ENCODE measurements around the gene MROH2A.
"Not testable (repeated sequence)": the region's sequence is repeated elsewhere in the genome, so short reads cannot be mapped to it uniquely, and the experiment has no call there.

Gene MROH2A

GRCh38 chr2:233849607-233850271 lies 71.6 kb downstream of the MROH2A start:
- FAIRE-seq, result no peak
- no peak for DNase-seq (ENCODE audit: extremely low spot score, insufficient read length, low read depth)

GRCh38 chr2:233850745-233851144 lies 72.6 kb downstream of the MROH2A start:
- FAIRE-seq (no peak), DNase-seq (ENCODE audit: extremely low spot score, insufficient read length, low read depth) (no peak)

DNA sequence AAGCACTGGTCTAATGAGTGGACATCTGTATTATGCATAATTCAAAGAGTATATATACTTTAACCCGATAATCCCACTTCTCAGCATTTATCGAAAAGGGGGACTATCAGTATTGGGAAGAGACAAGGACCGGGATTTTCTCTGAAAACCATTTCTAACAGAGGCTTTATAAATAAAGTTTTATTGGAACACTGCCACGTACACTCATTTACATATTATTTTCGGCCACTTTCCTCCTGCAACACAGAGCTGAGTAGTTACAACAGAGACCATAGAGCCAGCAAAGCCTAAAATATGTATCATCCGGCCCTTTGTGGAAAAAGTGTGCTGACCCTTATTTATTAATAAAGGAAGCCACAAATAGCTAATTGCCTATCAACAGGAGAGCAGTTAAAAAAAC lies 73.0 kb downstream of the MROH2A start:
- DNase-seq (ENCODE audit: extremely low spot score, insufficient read length, low read depth) (no peak), FAIRE-seq (no peak)

- FAIRE-seq (no peak), DNase-seq (ENCODE audit: extremely low spot score, insufficient read length, low read depth) (no peak)
These were observed 73.9 kb downstream of the MROH2A start for GRCh38 chr2:233852056-233852455.

- no peak for DNase-seq (ENCODE audit: extremely low spot score, insufficient read length, low read depth)
- no peak for FAIRE-seq
These were observed 75.2 kb downstream of the MROH2A start for GRCh38 chr2:233853353-233853752.

GRCh38 chr2:233853883-233854240 lies 75.7 kb downstream of the MROH2A start:
- no peak for DNase-seq (ENCODE audit: extremely low spot score, insufficient read length, low read depth)
- no peak for FAIRE-seq

- peak; percentile 98 for DNase-seq (ENCODE audit: extremely low spot score, insufficient read length, low read depth)
- FAIRE-seq, result peak; percentile 98
These were observed 76.3 kb downstream of the MROH2A start, which contains the start of gene HJURP for GRCh38 chr2:233854241-233854981. Gene HJURP (minus strand): TSS chr2:233854535. CDS start chr2:233854500, 35 bp downstream.

DNA sequence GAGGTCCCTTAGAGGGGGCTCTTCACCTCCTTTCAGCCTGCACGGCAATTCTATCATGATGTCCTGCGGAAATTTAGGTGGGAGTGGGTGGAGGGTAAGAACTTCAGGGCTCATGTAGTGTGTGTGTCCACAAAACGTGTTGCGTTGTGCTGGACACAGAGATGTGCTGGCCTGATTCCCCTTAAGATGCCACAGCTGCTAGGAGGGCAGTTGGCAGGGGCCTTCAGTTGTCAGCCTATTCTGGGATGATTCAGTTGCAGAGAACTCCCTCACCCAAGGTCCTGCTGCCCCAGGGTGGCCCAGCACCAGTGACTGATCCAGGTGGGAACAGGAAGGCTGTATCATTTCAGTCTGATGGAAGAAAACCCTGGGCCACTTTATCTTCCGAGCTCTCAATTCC lies 77.2 kb downstream of the MROH2A start:
- FAIRE-seq (no peak), DNase-seq (ENCODE audit: extremely low spot score, insufficient read length, low read depth) (no peak)

DNA sequence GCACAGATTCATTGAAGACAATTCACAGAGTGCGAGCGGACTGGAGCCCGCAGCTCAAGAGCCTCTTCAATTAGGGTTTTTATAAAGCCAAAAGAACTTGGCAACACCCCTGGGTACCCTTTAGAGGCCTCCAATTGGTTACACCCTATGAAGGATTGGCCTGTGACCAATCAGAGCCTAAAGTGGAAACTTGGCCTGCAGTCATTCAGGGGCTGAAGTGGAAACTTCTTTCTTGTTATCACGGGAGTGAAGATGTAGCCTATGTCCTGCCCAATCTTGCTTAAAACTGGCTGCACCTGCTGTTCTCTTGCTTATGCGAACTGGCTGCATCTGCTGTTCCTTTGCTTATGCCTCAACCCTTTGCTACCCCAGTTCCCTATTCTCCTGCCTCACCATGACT lies 78.1 kb downstream of the MROH2A start:
- FAIRE-seq (no peak), DNase-seq (ENCODE audit: extremely low spot score, insufficient read length, low read depth) (no peak)

DNA sequence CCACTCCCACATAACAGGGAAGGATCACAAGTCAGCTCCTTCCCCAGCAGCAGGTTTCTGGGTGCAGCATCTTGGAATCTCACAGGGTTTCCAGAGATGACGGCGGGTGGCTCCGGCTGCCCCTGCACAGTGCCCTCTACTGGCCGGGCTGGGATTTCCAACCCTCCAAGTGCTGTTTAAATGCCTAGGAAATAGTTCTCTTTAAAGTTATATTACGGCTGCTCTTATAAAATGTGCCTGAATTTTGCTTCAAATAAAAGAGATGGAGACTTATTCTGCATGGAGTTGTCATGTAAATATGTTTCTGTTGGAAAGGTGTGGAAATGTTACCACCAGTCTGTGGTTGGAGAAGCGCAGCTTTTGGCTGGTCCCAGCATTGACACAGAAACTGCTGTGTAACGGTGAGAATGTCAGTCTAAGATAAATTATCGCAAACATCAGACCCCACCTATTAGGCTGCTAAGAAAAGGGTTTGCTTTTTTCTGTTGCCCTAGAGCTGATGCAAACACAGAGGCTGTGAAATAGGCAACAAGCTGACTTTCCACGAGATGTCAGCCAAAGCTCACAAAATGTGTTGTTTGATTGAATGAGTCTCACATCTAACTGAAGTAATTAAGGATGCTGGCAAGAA lies 79.5 kb downstream of the MROH2A start:
- no peak for DNase-seq (ENCODE audit: extremely low spot score, insufficient read length, low read depth)
- FAIRE-seq, result no peak

- no peak for FAIRE-seq
These were observed 80.2 kb downstream of the MROH2A start for GRCh38 chr2:233858331-233858730.

DNA sequence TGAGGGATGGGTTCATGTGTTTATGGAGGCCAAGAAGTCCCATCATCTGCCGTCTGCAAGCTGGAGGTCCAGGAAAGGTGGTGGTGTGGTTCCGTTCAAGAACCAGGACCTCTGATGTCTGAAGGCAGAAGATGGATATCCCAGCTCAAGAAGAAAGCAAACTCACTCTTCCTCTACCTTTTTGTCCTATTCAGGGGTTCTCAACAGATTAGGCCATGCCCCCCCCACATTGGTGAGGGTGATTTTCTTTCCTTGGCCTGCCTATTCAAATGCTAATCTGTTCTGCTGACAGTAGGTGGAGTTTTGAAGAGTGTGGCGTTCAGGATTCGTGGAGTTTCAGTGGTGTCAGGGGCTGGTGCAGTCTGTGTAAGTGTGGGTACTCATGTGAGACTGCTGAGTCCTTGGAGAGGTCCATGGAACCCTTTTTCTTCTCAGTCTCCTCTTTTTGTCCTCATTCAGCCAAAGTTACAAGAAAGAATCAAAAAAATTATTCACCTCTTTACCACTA lies 84.2 kb downstream of the MROH2A start:
- no peak for DNase-seq (ENCODE audit: extremely low spot score, insufficient read length, low read depth)
- no peak for FAIRE-seq

More at GRCh38 chr2:233858331-233858730, 80.2 kb downstream of the MROH2A start:
- no peak for DNase-seq (ENCODE audit: extremely low spot score, insufficient read length, low read depth)

DNA sequence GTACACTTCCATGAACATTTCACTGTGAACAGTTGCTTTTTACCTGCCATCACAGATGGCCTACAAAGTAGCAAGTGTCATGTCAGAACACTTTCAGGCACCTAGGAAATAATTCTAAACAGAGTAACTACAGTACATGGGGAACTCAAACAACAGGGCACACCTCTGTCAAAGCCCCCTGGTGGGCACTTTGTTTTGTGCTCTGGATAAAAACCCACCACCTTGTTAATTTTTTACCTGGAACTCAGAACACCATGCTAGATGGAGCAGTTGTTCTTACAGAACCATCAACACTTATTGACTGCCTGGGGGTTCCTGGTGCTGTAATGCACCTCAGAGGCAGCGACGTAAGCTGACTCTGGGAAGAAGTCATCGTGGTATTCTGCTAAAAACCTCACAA lies 87.7 kb downstream of the MROH2A start:
- DNase-seq (ENCODE audit: extremely low spot score, insufficient read length, low read depth), result no peak
- peak; percentile 45 for FAIRE-seq

DNA sequence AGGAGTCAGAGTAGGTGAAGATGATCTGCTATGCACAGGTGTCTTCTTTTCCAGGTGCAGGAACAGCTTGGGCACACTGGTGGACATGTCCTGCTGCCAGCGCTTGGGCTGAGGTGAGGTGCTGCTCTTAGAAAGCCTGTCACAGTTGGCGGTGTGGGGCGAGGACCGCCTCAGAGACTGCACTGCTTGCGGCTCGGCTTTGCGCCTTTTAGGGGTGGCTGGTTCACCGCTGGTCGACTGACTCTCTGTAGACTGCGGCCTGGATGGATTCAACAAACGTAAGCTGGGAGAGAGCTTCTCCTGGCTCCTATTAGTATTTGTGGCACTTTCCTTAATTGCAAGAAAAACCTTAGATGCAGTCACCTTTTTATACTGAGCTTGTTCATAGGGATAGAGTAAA lies 88.3 kb downstream of the MROH2A start:
- FAIRE-seq (no peak), DNase-seq (ENCODE audit: extremely low spot score, insufficient read length, low read depth) (no peak)

DNA sequence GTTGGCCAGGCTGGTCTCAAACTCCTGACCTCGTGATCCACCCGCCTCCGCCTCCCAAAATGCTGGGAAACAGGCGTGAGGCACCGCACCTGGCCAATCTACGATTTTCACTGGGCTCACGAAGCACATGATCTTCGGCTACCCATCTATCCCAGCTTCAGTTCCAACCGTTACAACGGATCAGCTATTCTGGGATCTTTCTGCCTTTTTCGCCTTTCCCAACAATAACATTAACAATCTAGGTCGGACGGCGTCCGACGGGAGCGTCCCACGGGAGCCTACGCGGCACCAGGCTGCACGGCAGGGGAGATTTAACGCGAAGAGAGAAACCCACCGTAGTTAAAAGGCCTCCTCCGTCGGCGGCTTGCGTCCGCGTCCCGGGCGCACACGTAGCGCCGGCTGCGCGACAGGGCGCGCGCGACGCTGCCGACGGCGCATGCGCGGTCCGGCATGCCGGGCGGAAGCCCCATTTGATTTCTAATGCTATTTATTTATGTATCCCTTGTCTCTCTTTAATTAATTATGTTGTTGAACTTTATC lies 89.9 kb downstream of the MROH2A start, which contains the start of gene MSL3B:
TSS of gene MSL3B (minus strand) at position 394 of the 540 bp plus-strand sequence.
- FAIRE-seq (peak; percentile 90), DNase-seq (ENCODE audit: extremely low spot score, insufficient read length, low read depth) (peak; percentile 76)

DNA sequence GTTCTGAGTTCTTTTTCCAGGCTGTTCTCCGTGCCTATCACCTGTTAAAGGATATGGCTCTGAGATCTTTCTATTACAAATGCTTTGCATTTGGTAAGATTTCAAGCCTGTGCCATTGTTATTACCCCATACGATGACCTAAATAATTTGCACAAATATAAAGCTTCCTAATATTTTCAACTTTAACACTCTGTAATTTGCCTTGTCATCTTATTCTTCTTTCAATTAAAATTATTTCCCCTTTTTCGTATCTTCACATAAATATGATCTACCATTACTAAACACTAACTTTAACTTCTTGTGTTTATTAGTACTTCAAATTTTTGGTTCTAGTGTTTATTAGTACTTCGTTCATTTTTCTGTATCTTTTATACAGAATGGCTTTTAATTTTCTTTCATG lies 93.3 kb downstream of the MROH2A start:
- DNase-seq (ENCODE audit: extremely low spot score, insufficient read length, low read depth) (no peak), FAIRE-seq (no peak)

DNA sequence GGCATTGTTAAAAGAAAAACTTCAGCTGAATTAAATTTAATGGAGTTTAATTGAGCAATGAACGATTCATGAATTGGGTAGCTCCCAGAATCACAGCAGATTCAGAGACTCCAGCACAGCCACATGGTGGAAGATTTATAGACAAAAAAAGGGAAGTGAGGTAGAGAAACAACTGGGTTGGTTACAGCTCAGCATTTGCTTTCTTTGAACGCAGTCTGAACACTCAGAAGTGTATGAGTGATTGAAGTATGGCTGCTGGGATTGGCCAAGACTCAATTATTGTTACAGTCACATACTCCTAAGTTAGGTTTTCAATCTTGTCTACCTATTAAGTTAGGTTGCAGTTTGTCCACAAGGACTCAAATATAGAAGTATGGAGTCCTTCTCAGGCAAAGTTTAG lies 94.0 kb downstream of the MROH2A start:
- FAIRE-seq, result peak; percentile 46
- DNase-seq (ENCODE audit: extremely low spot score, insufficient read length, low read depth), result not testable (repeated sequence)

GRCh38 chr2:233882353-233882752 lies 104.2 kb downstream of the MROH2A start:
- FAIRE-seq, result no peak
- DNase-seq (ENCODE audit: extremely low spot score, insufficient read length, low read depth), result no peak

Data from GM18507 (cell line).